GM12875 (cell line): ENCODE data around the gene SLC44A1.

Experiments
- H3K4me3 ChIP-seq: one replicate; pipeline ENCODE4 v1.5.1; 2011; ENCODE audit warnings: low read depth, low read length, control low read depth
- CTCF ChIP-seq: IDR thresholded peaks from 2 replicates; pipeline ENCODE4 v1.5.1; 2011; ENCODE audit warnings: low read depth, mild to moderate bottlenecking, control low read depth, inconsistent platforms, low read length, moderate library complexity, borderline replicate concordance; ENCODE audit not compliant: insufficient read depth

The SLC44A1 gene

GRCh38 chr9:105459336-105459735, 214.9 kb downstream of the SLC44A1 start:
- no peak overlapping the region for H3K4me3 ChIP-seq
- no peak for TF ChIP-seq CTCF

DNA sequence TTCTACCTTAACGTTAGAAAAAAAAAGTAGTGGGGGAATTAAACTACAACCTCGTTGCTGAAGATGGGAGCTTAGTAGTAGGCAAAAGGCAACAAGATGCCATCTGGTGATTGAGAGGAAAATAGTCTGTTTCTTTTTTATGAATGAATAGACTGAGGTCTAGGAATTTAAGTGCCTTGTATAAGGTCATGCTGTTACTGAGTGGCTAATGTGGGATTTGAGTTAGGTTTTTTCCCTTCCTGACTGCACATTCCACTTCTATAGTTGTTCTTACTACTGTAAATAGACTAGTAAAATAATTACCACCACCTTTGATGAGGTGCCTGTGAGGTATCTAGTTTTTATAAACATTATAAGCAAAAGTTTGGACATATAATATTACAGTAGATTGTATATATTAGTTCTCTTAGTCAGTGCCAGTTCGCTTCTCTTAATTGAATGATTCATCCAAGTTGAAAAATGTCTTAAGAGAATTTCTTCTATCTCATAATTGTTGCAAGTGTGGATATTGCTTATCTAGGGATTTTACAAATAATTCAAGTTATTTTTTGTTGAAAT, 222.5 kb downstream of the SLC44A1 start:
- no peak for TF ChIP-seq CTCF
- H3K4me3 ChIP-seq, result no peak overlapping the region

DNA sequence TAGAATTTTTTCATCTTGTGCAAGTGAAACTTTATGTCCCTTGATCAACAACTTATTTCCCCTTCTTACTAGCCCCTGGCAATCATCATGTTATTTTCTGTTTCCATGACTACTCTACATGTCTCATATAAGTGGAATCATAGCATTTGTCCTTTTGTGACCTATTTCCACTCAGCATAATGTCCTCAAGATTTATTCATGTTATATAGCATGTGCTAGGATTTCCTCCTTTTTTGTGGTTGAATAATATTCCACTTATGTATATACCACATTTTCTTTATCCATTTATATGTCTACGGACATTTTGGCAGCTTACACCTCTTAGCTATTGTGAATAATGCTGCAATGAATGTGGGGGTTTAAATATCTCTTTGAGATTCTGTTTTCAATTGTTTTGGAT, 224.4 kb downstream of the SLC44A1 start:
- H3K4me3 ChIP-seq, result no peak overlapping the region
- TF ChIP-seq CTCF, result no peak

DNA sequence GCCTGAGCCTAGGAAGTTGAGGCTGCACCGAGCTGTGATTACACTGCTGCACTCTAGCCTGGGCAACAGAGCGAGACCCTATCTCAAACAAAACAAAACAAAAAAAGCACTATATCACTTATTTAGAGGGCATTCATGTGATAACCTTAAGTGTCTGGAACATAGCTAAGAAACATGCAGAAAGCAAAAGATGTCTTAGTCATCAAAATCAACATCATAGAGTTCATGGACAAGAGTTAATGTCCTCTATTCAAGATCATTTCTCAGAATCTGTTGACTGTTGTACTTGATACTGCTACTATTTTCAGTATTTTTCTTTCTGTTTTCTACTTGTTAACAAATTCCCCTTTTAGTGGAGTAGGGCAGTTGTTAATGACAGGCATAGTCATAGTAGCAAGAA, 228.8 kb downstream of the SLC44A1 start:
- no peak for TF ChIP-seq CTCF
- H3K4me3 ChIP-seq, result no peak overlapping the region

GRCh38 chr9:105475302-105475701, 230.9 kb downstream of the SLC44A1 start:
- H3K4me3 ChIP-seq, result no peak overlapping the region
- TF ChIP-seq CTCF, result no peak

GRCh38 chr9:105479846-105480245, 235.4 kb downstream of the SLC44A1 start:
- TF ChIP-seq CTCF, result no peak
- no peak overlapping the region for H3K4me3 ChIP-seq

- TF ChIP-seq CTCF, result no peak
- H3K4me3 ChIP-seq, result no peak overlapping the region
These were observed 239.2 kb downstream of the SLC44A1 start for GRCh38 chr9:105483618-105484017.
